Retinal pigment epithelial cell (primary cell): ENCODE measurements around the gene FOCAD.
"Not testable (repeated sequence)": the region's sequence is repeated elsewhere in the genome, so short reads cannot be mapped to it uniquely, and the experiment has no call there.

Source experiments
- DNase-seq: peaks from one replicate; pipeline ENCODE4 v3.0.0-alpha.2; 2010; ENCODE audit warnings: low read depth
- H3K4me3 ChIP-seq: 2 replicates; pipeline ENCODE4 v1.5.1; 2011; ENCODE audit warnings: mild to moderate bottlenecking, low read length, control low read depth, moderate library complexity
- TF ChIP-seq, protein P1 (sequence below): conservative IDR thresholded peaks from 2 replicates; pipeline ENCODE4 v1.5.1; 2011; ENCODE audit warnings: low read depth, low read length, control low read depth, inconsistent platforms

FOCAD gene

DNA sequence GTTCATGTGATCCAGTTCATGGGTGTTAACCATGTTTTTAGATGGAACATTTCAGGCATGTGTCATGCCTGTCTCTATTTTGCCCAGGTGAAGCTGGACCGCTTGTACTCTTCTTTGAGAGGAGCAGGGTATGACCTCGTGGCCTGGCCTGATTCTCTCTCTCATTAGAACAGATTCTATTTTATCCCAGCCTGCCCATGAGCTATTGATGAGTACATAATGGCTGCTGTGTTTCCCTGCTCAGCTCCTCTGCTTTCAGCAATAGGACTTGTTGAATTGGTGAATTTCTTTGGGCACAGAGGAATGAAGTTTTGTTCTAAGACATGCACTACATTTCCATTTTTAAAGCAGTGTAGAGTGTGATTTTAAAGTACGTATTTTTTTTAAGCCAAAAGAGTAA lies 261.2 kb downstream of the FOCAD start:
- TF ChIP-seq, protein P1, sequence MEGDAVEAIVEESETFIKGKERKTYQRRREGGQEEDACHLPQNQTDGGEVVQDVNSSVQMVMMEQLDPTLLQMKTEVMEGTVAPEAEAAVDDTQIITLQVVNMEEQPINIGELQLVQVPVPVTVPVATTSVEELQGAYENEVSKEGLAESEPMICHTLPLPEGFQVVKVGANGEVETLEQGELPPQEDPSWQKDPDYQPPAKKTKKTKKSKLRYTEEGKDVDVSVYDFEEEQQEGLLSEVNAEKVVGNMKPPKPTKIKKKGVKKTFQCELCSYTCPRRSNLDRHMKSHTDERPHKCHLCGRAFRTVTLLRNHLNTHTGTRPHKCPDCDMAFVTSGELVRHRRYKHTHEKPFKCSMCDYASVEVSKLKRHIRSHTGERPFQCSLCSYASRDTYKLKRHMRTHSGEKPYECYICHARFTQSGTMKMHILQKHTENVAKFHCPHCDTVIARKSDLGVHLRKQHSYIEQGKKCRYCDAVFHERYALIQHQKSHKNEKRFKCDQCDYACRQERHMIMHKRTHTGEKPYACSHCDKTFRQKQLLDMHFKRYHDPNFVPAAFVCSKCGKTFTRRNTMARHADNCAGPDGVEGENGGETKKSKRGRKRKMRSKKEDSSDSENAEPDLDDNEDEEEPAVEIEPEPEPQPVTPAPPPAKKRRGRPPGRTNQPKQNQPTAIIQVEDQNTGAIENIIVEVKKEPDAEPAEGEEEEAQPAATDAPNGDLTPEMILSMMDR: no peak
- H3K4me3 ChIP-seq: no peak overlapping the region
- no peak for DNase-seq

DNA sequence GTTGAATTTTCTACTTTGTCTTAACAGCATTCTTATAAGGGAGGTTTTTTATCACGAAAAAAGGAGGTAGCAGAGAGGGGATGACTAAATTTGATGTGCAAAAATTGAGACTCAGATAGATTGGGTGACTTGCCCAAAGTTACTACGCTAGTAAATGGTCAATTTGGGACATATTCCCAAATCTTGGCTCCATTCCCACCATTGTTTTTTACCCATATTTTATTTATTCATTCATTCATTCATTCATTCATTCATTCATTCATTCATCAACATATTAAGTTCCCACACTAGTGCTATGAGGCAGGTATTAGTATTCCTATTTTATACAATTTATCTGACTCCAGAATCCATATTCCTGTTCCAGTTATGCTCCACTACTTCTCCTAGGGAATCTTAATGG lies 261.8 kb downstream of the FOCAD start:
- TF ChIP-seq, protein P1: no peak
- no peak overlapping the region for H3K4me3 ChIP-seq
- no peak for DNase-seq

DNA sequence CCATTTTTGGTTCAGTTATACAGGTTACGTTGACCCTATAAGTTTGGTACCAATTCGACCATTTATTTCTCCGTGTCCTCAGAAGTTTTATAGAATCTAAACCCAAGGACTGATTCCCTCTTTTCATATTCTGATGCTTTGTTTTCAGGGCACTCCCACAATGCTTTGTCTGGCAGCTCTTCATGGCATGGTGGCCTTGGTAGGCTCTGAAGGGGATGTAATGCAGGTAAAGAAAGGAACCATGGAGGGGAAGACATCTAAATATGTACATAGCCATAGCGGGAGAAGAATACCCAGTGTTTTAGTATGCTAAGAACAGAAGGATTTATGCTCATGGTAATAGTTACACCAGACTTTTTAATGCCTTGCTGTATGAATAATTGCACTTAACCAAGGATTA lies 264.6 kb downstream of the FOCAD start:
- DNase-seq: no peak
- TF ChIP-seq, protein P1: no peak
- H3K4me3 ChIP-seq: no peak overlapping the region

DNA sequence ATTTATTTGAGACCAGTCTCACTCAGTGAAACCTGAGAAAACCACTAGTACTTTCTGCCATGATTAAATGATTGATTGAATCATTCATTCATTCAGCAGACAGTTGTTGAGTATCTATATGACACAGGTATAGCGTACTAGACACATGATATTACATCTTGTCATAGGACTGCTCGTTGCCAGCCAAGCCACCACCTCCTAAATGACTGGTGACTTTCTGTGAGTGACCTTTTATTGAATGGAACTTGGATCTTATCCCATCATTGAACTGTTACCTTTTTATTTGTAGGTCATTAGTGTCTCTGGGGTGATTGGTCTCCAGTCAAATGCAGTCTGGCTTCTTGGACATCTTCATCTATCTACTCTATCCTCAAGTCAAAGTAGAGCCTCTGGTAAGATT lies 266.6 kb downstream of the FOCAD start:
- no peak overlapping the region for H3K4me3 ChIP-seq
- DNase-seq: no peak
- TF ChIP-seq, protein P1: no peak

DNA sequence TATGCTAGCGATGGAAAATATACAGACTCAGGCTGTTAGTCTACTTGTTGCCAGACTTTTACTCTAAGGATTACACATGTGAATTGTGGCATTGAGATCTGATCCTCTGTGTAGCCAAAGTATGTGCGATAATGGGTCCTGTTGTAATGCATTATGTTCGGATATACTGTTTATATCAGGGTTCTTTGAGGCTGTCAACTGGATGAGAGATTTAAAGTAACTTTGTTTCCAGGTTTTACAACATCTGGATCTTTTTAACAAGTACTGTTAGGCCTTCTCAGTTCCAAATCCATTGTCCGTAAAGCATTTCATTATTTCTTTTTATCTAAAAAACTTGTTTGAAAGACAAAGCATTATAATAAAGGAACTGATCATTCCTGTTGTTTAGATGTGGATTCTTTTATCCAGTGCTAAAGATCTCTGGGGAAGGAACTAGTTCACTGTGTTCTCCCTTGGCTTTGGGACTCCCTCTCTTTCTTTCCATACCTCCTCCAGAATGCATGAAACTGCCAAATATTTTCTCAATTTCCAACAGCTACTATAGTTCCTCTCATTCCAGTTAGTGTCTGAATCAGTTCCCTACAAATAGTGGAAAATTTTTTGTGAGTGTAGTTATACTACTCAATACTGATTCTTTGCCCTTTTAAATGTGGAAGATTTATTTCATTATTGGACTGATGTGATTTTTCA lies 278.6 kb downstream of the FOCAD start:
- TF ChIP-seq, protein P1: no peak
- H3K4me3 ChIP-seq: no peak overlapping the region
- no peak for DNase-seq

DNA sequence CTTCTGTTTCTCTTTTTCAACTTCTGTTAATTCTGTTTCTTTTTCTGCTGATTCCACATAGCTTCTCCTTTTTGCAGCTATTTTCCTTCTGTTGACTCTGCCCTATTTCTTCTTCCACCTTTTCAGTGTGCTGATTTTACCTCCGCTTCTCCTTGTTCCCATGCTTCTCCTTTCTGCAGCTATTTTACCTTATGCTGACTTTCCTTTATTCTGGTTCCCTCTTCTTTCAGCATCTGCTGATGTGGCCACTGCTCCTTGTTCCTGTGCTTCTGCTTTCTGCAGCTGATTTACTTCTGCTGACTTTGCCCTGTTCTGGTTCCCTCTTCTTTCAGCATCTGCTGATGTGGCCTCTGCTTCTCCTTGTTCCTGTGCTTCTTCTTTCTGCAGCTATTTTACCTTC lies 288.6 kb downstream of the FOCAD start:
- H3K4me3 ChIP-seq: no peak overlapping the region
- TF ChIP-seq, protein P1: no peak
- DNase-seq: no peak

DNA sequence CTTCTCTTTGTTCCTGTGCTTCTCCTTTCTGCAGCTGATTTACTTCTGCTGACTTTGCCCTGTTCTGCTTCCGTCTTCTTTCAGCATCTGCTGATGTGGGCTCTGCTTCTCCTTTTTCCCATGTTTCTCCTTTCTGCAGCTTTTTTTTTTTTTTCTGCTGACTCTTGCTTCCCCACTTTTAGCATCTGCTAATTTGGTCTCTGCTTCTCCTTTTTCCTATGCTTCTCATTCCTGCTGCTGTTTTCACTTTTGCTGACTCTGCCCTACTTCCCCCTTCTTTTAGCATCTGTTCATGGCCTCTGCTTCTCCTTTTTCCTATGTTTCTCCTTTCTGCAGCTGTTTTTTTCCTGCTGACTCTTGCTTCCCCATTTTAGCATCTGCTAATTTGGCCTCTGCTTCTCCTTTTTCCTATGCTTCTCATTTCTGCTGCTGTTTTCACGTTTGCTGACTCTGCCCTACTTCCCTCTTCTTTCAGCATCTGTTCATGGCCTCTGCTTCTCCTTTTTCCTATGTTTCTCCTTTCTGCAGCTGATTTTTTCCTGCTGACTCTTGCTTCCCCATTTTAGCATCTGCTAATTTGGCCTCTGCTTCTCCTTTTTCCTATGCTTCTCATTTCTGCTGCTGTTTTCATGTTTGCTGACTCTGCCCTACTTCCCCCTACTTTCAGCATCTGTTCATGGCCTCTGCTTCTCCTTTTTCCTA lies 289.3 kb downstream of the FOCAD start:
- DNase-seq, H3K4me3 ChIP-seq: not testable (repeated sequence)

DNA sequence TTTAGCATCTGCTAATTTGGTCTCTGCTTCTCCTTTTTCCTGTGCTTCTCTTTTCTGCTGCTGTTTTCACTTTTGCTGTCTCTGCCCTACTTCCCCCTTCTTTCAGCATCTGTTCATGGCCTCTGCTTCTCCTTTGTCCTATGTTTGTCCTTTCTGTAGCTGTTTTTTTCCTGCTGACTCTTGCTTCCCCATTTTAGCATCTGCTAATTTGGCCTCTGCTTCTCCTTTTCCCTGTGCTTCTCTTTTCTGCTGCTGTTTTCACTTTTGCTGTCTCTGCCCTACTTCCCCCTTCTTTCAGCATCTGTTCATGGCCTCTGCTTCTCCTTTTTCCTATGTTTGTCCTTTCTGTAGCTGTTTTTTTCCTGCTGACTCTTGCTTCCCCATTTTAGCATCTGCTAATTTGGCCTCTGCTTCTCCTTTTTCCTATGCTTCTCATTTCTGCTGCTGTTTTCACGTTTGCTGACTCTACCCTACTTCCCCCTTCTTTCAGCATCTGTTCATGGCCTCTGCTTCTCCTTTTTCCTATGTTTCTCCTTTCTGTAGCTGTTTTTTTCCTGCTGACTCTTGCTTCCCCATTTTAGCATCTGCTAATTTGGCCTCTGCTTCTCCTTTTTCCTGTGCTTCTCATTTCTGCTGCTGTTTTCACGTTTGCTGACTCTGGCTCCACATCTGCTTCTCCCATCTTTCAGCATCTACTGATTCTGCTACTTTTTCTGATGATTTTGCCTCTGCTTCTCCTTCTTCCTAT lies 290.3 kb downstream of the FOCAD start:
- H3K4me3 ChIP-seq, DNase-seq: not testable (repeated sequence)
